ENCODE data around the gene SLC13A1.

DNA sequence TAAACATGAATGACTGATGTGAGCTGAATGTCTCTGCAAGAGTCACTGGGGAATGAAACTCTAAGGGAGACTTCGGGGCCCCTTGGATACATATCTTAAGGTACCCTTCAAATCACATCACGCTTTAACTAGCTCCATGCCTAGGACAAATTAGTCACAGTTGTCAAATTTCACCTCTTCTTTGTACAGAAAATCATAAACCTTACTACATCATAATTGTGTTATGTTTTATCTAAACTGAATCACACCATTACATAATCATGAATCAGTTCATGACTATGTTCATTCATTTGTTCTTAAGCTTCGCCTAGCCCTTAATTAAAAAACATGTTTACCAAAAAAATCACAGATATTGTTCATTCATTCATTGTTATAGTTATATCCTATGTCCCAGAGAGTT lies 2.1 kb upstream of the SLC13A1 start:
- no peak for TF ChIP-seq POLR2A (IDR thresholded peaks at IDR 0.05)
- TF ChIP-seq, protein P1, sequence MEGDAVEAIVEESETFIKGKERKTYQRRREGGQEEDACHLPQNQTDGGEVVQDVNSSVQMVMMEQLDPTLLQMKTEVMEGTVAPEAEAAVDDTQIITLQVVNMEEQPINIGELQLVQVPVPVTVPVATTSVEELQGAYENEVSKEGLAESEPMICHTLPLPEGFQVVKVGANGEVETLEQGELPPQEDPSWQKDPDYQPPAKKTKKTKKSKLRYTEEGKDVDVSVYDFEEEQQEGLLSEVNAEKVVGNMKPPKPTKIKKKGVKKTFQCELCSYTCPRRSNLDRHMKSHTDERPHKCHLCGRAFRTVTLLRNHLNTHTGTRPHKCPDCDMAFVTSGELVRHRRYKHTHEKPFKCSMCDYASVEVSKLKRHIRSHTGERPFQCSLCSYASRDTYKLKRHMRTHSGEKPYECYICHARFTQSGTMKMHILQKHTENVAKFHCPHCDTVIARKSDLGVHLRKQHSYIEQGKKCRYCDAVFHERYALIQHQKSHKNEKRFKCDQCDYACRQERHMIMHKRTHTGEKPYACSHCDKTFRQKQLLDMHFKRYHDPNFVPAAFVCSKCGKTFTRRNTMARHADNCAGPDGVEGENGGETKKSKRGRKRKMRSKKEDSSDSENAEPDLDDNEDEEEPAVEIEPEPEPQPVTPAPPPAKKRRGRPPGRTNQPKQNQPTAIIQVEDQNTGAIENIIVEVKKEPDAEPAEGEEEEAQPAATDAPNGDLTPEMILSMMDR (IDR thresholded peaks at IDR 0.05): no peak

Data from lower leg skin (tissue), 3 donors.